ENCODE results near the gene BST2.

- TF ChIP-seq CTCF (IDR thresholded peaks at IDR 0.05; ENCODE audit: low read length) (no peak), EZH2phosphoT487 (IDR thresholded peaks at IDR 0.05; ENCODE audit: low read length) (no peak)
Observed at GRCh38 chr19:17419154-17419620, 13.8 kb upstream of the BST2 start.
